ENCODE data around the gene AUH.

Gene AUH

GRCh38 chr9:91243029-91243428 lies 118.7 kb downstream of the AUH start:
- DNase-seq: no peak

GRCh38 chr9:91241909-91242308 lies 119.8 kb downstream of the AUH start:
- DNase-seq: no peak

- DNase-seq: no peak
These were observed 121.0 kb downstream of the AUH start for GRCh38 chr9:91240596-91241165.

- DNase-seq: no peak
These were observed 122.2 kb downstream of the AUH start for GRCh38 chr9:91239367-91240111.

GRCh38 chr9:91234523-91234922 lies 127.2 kb downstream of the AUH start:
- no peak for DNase-seq

- no peak for DNase-seq
These were observed 130.1 kb downstream of the AUH start for GRCh38 chr9:91231619-91232018.

- no peak for DNase-seq
These were observed 138.7 kb downstream of the AUH start for GRCh38 chr9:91223000-91223399.

- no peak for DNase-seq
These were observed 139.3 kb downstream of the AUH start for GRCh38 chr9:91222457-91222856.

- DNase-seq: no peak
These were observed 140.4 kb downstream of the AUH start for GRCh38 chr9:91221332-91221731.

GRCh38 chr9:91220491-91221135 lies 141.1 kb downstream of the AUH start:
- no peak for DNase-seq

GRCh38 chr9:91220021-91220420 lies 141.7 kb downstream of the AUH start:
- DNase-seq: no peak

GRCh38 chr9:91219557-91219956 lies 142.2 kb downstream of the AUH start:
- no peak for DNase-seq

- DNase-seq: no peak
These were observed 144.3 kb downstream of the AUH start for GRCh38 chr9:91217388-91217787.

- no peak for DNase-seq
These were observed 146.9 kb downstream of the AUH start for GRCh38 chr9:91214867-91215266.

GRCh38 chr9:91214086-91214485 lies 147.6 kb downstream of the AUH start:
- DNase-seq: no peak

- DNase-seq: no peak
These were observed 149.0 kb downstream of the AUH start for GRCh38 chr9:91212596-91213243.

GRCh38 chr9:91211919-91212318 lies 149.8 kb downstream of the AUH start:
- DNase-seq: no peak

GRCh38 chr9:91211414-91211813 lies 150.3 kb downstream of the AUH start:
- no peak for DNase-seq

- DNase-seq: no peak
These were observed 151.4 kb downstream of the AUH start for GRCh38 chr9:91210318-91210717.

GRCh38 chr9:91208837-91209236 lies 152.9 kb downstream of the AUH start:
- no peak for DNase-seq

GRCh38 chr9:91208419-91208745 lies 153.3 kb downstream of the AUH start:
- DNase-seq: no peak

- no peak for DNase-seq
These were observed 153.8 kb downstream of the AUH start for GRCh38 chr9:91207729-91208418.

- DNase-seq: no peak
These were observed 154.4 kb downstream of the AUH start for GRCh38 chr9:91207397-91207728.

GRCh38 chr9:91206806-91207205 lies 154.9 kb downstream of the AUH start:
- DNase-seq: no peak
